ENCODE results near the gene EVC.

DNA sequence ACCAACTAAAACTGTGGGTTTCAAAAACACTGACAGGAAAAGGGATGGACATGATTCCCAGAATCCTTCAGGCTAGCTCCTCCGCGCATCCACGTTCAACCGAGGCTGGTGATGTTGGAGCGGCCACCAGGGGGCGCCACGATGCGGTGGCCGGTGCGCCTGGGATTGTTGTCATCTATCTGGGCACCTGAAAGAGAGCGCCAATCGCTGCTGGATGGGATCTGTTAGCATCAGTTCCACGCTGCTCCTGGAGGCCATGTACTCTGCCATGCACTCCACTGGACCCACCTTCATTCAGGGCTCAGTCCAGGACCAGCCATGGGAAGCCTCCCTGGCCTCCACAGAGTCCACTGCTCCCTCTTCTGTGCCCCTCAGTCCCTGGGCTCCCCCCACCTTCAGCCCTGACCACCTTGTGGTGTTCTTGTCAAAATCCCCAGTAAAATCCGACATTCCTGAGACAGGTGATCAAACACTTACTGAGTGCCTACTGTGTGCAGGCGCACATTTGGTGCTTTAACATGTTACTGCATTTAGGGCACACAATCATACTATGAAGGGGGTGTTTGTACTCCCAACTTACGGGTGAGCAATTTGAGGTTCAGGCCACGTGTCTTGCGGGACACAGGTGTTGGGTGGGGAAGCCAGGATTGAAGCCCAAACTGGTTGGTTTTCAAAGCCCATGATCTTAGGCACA is 110.8 kb downstream of the EVC start:
- no peak for TF ChIP-seq ZNF274 (IDR thresholded peaks at IDR 0.05; ENCODE audit: low read depth, low read length)
- TF ChIP-seq SUZ12 (IDR thresholded peaks at IDR 0.05; ENCODE audit: extremely low read depth, insufficient read depth, insufficient read length), result no peak
- TF ChIP-seq YY1 (IDR thresholded peaks at IDR 0.05; ENCODE audit: insufficient read depth, insufficient read length), result no peak

Measured in NT2/D1 (cell line).